GM18526 (cell line): ENCODE measurements around the gene SNAI1.

ENCODE experiments used
- POLR2A ChIP-seq: IDR thresholded peaks from 3 replicates; pipeline ENCODE4 v1.6.1; 2011; ENCODE audit not compliant: insufficient read length; ENCODE audit errors: extremely low read depth

SNAI1 gene

DNA sequence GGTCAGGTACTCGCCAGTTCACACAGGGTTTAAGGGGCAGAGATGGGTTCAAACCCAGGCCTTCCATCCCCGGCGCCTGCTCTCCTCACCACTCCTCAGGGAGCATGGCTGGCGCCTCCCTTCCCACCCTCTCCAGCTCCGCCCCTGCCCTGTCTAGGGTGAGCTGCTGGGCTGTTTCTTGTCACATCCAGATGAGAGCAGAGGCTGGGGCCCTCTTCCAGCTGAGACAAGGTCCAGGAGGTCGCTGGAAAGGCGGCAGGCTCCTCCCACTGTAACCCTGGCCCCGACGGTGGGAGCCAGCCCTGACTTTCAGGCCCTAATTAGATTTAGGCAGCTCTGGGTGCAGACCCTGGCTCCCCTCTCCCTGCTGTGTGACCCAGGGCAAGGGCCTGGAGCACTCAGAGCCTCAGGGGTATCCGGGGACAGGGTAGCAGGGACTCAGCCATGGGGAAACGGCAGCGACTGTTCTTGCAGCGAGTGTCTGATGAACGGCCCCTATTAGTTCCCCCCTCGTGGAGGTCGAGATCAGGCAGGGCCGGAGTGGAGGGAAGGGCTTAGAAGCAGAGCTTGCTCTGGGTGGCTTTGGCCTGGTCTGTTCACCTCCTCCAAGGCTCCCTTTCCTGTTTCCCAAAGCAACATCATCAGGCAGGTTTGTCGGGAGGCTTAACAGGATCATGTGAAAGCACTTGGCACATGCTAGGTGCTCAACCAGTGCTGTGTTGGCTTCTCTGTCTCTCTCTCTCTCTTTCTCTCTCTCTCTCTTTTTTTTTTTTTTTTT is 33.4 kb downstream of the SNAI1 start:
- TF ChIP-seq POLR2A, result no peak

DNA sequence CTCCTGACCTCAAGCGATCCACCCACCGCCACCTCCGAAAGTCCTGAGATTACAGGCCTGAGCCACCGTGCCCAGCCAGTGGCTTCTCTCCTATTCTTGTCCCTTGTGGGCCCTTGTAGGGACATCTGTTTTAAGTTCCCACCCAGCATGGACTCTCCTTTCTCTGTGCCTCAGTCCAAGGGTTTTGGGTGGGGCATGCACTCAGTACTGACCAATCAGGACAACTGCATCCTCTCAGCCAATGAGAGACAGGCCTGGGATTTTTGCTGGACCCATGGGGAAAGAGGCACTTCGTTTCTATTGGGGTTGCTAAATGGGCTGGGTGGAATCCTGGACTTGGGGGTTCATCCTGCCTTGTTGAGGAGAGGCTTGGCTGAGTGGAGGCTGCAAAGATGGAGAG is 34.4 kb downstream of the SNAI1 start:
- no peak for TF ChIP-seq POLR2A

DNA sequence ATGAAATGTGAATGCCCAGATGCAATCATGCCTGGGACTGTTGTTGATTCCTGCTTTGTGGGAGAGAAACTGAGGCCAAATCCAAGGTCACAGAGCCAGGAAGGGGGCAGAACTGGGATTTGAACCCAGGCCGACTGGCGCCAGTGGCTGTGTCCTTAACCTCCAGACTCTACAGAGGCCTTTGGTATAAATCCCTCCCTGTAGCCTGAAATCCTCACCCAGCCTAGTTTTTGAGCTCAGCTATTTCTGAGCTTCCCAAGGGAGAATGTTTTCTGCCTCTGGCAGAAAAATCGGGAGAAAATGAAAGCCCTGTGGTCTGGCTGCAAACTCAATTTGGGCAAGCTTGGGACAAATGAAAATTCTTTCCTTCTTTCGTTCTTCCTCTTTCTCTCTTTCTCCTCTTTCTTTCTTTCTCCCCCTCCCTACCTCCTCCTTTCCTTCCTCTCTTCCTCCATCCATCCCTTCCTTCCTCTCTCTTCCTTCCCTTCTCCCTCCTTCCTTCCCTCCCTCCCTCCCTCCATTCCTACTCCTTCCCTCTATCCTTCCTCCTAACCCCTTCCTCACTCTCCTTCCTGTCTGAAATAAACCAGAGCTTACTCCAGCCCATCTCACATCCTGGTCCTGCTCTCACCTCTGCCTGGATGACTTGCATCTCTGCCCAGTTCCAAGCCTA is 34.9 kb downstream of the SNAI1 start:
- TF ChIP-seq POLR2A, result no peak

DNA sequence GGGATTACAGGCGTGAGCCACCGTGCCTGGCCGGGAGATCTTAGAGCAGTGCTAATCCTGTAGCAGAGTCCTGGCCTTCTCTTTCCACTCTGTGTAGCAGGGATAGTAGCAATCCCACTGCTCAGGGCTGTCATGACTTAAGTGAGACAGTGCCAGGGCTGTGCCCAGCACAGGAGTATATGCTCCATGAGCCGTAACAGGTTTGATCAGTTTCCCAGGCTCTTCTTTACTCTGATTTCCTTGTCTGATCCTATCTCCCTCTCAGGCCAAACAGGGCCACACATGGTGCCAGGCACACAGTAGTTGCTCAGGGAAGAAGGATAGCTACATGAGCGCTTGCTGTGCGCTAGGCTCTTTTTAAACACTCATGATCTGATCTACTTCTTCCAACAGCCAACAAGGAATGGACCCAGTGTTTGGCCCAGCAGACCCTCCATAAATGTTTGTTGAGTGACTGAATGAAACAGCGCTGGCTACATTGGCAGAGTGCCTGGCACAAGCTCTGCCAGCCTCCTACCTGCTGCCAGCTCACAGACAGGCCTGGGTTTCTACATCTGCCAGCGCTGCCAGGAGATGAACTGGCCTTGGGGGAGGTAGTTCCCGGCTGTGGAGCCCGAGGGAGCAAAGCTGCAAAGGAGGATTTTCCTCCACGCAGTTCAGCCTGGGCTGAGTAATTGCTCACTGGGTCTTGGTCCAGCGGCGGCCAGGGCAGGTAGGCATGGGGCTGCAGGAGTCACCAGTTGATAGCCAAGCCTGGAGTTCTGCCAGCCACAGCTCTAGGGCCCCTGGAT is 36.9 kb downstream of the SNAI1 start:
- TF ChIP-seq POLR2A, result no peak

DNA sequence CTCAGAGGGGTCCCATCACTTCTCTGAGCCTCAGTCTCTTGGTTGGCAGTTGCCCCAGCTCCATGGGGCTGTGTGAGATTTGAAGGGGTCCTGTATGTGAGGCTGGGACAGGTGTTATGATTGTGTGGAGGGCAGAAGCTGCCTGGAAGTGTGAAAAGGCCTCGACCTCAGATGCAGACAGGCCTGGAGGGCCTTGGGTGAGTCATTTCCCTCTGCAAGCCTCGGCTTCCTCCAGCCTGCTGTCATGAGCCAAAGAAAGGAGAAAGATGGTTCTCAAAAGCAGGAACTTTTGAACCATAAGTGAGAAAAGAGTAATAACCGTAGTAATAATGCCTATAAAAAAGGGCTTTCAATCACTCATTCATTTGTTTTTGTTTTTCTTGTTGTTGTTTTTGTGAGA is 37.5 kb downstream of the SNAI1 start:
- TF ChIP-seq POLR2A, result no peak

DNA sequence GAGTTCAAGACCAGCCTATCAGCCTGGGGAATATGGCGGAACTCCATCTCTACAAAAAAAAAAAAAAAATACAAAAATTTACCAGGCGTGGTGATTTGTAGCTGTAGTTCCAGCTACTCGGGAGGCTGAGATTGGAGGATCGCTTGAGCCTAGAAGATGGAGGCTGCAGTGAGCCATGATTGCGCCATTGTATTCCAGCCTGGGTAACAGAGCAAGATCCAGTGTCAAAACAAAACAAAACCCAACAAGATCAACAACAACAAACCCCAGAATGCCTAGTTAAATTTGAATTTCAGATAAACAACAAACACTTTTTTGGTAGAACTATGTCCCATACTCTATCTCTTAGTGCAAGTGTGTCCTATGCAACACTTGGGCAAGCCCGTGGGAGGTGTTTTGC is 39.9 kb downstream of the SNAI1 start:
- no peak for TF ChIP-seq POLR2A

DNA sequence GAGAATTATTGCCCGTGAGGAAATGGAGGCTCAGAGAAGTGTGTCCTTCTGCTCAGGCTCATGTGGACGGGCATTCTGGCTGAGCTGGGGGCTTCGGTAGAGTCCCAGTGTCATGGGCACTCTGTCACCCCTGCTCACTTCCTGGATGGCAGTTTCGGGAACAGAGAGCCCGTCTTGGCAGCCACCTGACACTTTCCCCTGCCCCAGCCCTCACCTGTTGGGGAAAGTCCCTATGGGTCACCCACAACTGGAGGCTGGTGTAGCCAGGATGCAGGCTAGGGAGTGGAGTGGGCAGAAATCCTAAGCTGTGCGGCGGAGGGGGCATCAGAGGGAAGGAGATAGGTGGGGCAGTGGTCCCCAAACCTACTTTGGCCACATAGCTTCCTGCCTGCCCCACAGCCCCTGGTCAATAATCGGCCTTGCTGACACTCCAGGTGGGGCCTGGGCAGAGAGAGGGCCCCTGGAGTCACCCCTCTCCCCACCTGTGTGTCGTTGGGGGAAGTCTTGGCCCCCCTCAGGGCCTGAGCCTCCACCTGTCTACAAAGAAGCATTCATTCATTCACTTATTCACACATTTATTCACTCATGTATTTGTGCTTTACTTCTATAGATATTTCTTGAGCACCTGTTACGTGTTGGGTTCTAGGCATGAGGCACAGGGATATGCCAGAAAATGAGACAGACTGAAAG is 40.5 kb downstream of the SNAI1 start:
- no peak for TF ChIP-seq POLR2A

DNA sequence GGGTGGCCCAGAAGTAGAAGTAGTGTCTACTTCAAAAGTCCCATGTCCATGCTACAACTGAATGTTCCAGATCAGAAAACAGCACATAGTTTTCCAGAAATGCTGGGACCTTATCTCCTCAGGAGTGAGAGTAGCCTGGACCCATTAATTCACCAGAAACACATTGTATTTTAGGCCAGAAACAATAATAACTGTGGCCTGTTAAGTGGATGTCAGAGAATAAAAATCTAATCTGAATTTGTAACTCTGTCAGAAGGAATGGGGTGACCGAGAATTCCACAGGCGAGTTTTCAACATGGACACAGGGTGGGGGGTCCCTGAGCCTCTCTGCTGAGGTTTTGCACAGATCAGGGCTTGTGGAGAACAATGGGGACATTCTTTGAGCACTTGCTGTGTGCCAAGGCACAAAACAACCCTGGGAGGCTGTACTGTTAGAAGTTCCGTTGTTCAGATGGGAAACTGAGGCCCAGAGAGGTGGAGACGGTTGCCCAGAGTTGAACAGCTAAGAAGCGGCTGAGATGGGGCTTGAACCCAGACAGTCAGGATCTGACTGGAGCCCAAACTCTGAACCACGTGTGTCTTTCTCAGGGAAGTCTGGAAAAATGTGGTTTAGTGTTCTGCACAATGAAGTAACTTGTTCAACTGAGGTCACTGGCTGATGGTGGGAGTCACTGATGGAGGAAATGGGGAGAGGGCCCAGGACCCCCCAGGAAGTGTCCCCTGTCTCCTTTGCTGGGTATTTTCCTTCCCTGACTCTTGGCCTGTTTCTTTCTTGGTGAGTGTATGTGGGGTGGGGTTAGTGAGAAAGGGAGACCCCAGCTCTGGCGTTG is 44.2 kb downstream of the SNAI1 start:
- no peak for TF ChIP-seq POLR2A

DNA sequence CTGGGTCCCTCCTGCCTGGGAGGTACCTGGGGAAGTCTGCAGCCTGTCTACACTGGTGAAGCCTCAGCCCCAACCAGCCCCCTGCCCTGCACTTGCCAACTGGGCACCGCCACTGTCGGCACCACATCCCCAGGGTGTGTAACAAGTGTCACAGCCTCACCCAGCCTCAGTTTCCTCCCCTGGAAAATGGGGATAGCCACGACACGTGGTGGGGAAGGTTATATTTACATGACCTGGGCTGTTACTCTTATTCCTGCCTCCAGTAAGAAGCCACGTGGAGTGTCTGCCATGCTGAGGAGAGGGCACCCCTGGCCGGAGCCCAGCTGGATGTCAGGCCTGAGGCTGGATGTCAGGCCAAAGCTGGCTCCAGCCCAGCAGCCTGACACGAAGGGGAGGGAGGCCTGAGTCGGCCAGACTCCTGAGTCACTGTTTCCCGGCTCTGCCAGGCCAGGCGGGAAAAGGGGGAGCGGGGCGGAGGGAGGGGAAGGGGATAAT is 44.9 kb downstream of the SNAI1 start:
- TF ChIP-seq POLR2A, result no peak

DNA sequence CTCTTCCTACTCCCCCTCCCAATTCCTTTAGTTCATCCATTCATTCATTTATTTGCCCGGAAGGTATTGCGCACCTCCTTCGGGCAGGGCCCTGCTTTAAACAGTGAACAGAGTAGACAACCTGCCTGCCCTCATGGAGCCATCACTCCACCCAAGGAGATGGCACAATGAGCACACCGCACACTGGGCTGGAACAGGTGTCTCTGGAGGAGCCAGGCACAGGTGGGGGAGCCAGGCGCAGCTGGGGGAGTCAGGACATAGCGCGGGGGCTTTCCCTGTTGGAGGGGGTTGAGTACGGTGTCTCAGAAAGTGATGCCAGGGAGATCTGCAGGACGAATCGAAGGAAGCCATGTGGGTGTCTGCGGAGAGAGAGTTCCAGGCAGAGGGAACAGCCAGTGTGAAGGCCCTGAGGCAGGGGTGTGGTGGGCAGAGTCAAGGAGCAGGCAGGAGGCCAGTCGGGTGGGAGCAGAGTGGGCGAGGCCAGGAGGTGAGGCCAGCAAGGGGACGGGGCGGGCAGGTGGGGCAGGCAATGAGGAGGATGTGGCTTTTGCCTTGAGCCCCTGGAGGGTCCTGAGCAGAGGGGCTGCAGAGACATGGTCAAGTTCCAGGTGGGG is 46.4 kb downstream of the SNAI1 start:
- TF ChIP-seq POLR2A, result no peak

DNA sequence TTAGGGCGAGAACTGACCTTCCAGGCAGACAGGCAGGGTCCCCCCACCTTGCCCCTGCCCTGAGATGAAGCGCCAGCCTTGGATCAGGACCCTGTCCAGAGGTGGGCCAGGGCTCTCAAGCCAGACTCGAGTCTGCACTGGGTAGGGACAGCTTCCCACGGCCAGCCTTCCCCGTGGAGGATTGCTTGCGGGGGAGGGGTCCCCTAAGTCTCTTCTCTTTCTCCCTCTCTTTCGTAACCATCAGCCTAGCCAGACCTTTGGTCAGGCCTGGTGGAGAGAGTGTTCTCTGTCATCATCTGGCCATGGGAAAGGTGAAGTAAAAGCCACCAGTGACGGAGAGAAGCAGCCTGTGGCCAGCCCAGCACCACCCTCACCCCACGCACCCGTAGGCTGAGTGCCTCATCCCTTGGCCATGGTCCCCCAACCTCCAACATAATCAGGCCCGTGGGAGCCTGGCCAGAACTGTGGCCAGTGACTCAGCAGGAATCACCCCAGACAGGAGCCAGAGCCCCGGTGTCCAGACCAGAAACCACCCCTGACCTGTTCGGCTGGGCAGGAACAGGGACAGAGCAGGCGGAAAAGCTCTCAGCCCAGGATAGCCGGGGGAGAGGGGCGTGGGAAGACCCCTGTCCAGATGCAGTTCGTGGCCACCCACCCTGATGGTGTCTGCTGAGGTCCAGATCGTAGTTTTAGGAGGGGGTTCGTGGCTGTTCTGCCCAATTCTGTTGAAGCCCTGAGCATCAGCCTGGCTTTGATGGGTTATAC is 47.1 kb downstream of the SNAI1 start:
- TF ChIP-seq POLR2A, result no peak

DNA sequence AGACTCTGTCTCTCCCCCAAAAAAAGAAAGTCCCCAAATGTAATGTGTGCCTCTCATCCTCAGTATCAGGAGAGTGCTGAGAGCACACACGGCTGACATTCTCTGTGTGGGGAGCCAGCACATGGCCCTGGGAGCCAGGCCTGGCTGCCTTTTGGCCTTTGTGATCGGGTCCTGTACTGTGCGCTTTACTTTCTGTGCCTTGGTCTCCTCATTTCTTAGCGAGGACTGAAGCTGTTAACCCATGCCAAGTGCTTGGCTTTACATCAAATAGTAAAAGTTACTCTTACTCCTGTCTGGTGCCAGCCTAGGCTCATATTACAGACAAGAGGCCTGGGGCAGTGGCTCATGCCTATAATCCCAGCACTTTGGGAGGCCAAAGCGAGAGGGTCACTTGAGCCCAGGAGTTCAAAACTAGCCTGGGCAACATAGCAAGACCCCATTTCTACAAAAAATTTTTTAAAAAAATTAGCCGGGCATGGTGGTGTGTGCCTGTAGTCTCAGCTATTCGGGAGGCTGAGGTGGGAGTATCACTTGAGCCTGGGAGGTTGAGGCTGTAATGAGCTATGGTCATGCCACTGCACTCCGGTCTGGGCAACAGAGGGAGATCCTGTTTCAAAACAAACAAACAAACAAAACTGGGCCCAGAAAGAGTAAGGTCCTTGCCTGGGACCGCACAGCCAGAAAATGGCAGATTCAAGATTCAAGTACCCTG is 50.3 kb downstream of the SNAI1 start:
- TF ChIP-seq POLR2A, result no peak
